ENCODE results near the gene ZBED4. TPM values are rescaled to one million over a fixed set of nuclear protein-coding genes. Genes with fewer than 3 reads are reported as not detected.
"Not testable (repeated sequence)": the region's sequence is repeated elsewhere in the genome, so short reads cannot be mapped to it uniquely, and the experiment has no call there.

ZBED4 gene
- total RNA-seq, 1 donor from 2014 or later: 9.1 TPM

DNA sequence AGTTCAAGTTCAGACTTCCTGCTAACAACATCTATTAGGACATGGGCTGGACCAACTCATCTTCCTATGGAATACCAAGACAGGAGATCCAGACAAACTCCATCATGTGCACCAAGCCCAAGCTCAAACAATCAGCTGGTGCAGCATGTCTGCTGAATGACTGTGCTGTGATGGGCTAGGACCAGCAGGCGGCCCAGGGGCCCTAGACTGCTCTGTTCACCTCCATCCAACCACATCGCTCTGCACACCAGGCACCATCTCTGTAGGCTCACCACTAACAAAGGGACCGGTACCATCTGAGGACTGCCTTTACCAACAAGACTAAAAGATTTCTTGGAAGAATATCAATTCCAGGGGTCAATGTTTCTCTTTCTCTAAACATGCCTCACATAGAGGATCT, 36.3 kb upstream of the ZBED4 start:
- intact Hi-C loops (cut with DNase I): no loop called here
- Histone ChIP-seq H3K4me1 (peaks cover 73% of the 10 kb centered on the region), H3K9me3 (no peaks in the 10 kb centered on the region), H3K27ac (no peak overlapping the region), H3K27me3 (no peaks in the 10 kb centered on the region), H3K36me3 (peaks cover 0 to 53% of the 10 kb centered on the region in 2 donors), H3K4me3 (no peak overlapping the region)
- no peak for TF ChIP-seq POLR2A (IDR thresholded peaks at IDR 0.05)
- no peak for TF ChIP-seq POLR2AphosphoS5 (IDR thresholded peaks at IDR 0.05; ENCODE audit: insufficient read depth in 1 of 2, low read depth in 1 of 2)
- TF ChIP-seq, protein P1, sequence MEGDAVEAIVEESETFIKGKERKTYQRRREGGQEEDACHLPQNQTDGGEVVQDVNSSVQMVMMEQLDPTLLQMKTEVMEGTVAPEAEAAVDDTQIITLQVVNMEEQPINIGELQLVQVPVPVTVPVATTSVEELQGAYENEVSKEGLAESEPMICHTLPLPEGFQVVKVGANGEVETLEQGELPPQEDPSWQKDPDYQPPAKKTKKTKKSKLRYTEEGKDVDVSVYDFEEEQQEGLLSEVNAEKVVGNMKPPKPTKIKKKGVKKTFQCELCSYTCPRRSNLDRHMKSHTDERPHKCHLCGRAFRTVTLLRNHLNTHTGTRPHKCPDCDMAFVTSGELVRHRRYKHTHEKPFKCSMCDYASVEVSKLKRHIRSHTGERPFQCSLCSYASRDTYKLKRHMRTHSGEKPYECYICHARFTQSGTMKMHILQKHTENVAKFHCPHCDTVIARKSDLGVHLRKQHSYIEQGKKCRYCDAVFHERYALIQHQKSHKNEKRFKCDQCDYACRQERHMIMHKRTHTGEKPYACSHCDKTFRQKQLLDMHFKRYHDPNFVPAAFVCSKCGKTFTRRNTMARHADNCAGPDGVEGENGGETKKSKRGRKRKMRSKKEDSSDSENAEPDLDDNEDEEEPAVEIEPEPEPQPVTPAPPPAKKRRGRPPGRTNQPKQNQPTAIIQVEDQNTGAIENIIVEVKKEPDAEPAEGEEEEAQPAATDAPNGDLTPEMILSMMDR (IDR thresholded peaks at IDR 0.05): no peak
- no peak for DNase-seq (ENCODE audit: extremely low spot score in 2 of 2)

DNA sequence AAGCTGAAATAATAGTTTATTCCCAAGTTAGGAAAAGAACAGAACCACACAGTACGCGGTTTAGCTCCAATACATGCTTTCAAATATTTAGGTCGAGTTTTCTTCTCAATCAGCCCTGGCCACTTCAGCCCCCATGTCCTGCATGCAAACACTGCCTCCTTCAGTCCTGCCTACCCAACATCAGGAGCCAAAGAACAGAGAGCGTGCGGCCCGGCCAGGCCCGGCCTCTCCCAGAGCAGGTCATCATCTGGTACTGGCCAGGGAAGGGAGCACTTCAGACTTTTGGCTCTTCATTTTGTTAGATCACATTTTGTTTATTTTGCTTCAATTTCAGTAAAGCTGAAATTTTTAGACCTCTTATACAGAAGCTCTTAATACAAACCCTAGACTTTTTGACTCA, 32.7 kb upstream of the ZBED4 start:
- Histone ChIP-seq H3K9me3 (no peaks in the 10 kb centered on the region), H3K4me1 (peaks cover 79% of the 10 kb centered on the region), H3K27me3 (no peaks in the 10 kb centered on the region), H3K4me3 (no peak overlapping the region), H3K36me3 (peaks cover 0 to 62% of the 10 kb centered on the region in 2 donors), H3K27ac (no peak overlapping the region)
- DNase-seq (ENCODE audit: extremely low spot score in 2 of 2): no peak
- TF ChIP-seq, protein P1 (IDR thresholded peaks at IDR 0.05): no peak
- no peak for TF ChIP-seq POLR2AphosphoS5 (IDR thresholded peaks at IDR 0.05; ENCODE audit: insufficient read depth in 1 of 2, low read depth in 1 of 2)
- TF ChIP-seq POLR2A (IDR thresholded peaks at IDR 0.05): no peak
- intact Hi-C loops (cut with DNase I): no loop called here

- Histone ChIP-seq H3K36me3 (peaks cover 0 to 62% of the 10 kb centered on the region in 2 donors), H3K4me1 (peaks cover 83% of the 10 kb centered on the region)
- H3K9me3 ChIP-seq; DNase-seq (ENCODE audit: extremely low spot score in 2 of 2); H3K4me3 ChIP-seq; H3K27me3 ChIP-seq; intact Hi-C loops (cut with DNase I); H3K27ac ChIP-seq: not testable (repeated sequence)
Measured at GRCh38 chr22:49821741-49822140, 31.9 kb upstream of the ZBED4 start.

DNA sequence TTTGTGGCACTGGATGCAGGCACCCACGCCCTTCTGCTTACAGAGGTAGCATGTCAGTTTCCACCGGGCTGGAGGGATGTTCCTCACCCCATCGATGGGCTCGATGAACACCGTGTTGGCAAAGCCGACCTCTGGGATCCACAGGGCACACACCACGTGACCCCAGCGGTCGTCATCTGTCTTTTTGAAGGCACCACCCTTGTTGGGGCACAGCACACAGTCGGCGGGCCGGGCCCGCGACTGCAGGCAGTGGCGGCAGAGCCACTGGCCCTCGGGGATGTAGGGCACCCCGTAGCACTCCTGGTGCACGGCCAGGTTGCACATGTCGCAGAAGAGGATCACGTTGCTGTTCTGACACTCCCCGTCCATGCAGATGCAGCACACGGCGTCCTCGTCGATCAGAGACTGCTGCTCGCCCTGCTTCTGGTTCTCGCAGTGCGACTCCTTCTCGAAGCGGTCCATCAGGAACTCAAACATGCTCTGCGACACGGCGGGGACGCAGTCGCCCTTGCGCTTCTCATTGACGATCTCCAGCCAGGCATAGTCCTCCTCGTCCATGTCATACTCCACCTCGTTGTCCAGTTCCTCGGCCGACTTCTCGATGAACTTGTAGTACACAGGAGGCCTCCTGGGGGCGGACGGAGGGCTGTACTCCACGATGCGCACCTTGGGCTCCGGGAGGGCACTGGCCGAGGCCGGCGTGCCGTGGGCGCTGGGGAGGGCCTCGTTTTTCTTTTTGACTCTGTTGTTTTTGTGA, 30.2 kb upstream of the ZBED4 start:
- intact Hi-C loops (cut with DNase I): no loop called here
- H3K9me3 ChIP-seq: no peaks in the 10 kb centered on the region
- no peak for TF ChIP-seq POLR2AphosphoS5 (IDR thresholded peaks at IDR 0.05; ENCODE audit: insufficient read depth in 1 of 2, low read depth in 1 of 2)
- TF ChIP-seq, protein P1 (IDR thresholded peaks at IDR 0.05): no peak
- peaks cover 75% of the 10 kb centered on the region for H3K4me1 ChIP-seq
- H3K27ac ChIP-seq: no peak overlapping the region
- H3K27me3 ChIP-seq: no peaks in the 10 kb centered on the region
- H3K36me3 ChIP-seq: peaks cover 0 to 55% of the 10 kb centered on the region in 2 donors
- no peak overlapping the region for H3K4me3 ChIP-seq
- DNase-seq (ENCODE audit: extremely low spot score in 2 of 2): no peak

GRCh38 chr22:49824185-49824925, 29.3 kb upstream of the ZBED4 start:
- TF ChIP-seq POLR2AphosphoS5 (IDR thresholded peaks at IDR 0.05; ENCODE audit: insufficient read depth in 1 of 2, low read depth in 1 of 2) (no peak), POLR2A (IDR thresholded peaks at IDR 0.05) (no peak)
- TF ChIP-seq, protein P1 (IDR thresholded peaks at IDR 0.05): no peak
- H3K27ac ChIP-seq: no peak overlapping the region

More at GRCh38 chr22:49824185-49824925, 29.3 kb upstream of the ZBED4 start:
- H3K36me3 ChIP-seq: peaks cover 0 to 46% of the 10 kb centered on the region in 2 donors
- intact Hi-C loops (cut with DNase I): no loop called here
- peak in 1 of 2 donors; percentile 91 for DNase-seq (ENCODE audit: extremely low spot score in 2 of 2)
- no peak overlapping the region for H3K4me3 ChIP-seq
- no peaks in the 10 kb centered on the region for H3K27me3 ChIP-seq
- no peaks in the 10 kb centered on the region for H3K9me3 ChIP-seq
- H3K4me1 ChIP-seq: peaks cover 76% of the 10 kb centered on the region
